HG03442 (cell line): Measurements from ENCODE around the gene ANKLE1.
A peak's percentile ranks its signal among the peaks of the same experiment; 100 is the strongest.

ENCODE experiments used
- ATAC-seq: cut with Tn5 transposase; IDR thresholded peaks from one replicate; pipeline ENCODE4 v1.9.1; 2021; ENCODE audit warnings: mild to moderate bottlenecking, moderate library complexity; ENCODE audit not compliant: unreplicated experiment

The ANKLE1 gene

GRCh38 chr19:17281391-17282304 lies at the start of gene ANKLE1:
ANKLE1 (plus strand) TSS chr19:17281901; CDS start chr19:17281921, 20 bp downstream.
- no peak for ATAC-seq

GRCh38 chr19:17232258-17232657 lies 49.4 kb upstream of the ANKLE1 start:
- ATAC-seq = no peak

- no peak for ATAC-seq
Observed at GRCh38 chr19:17234911-17235299, 46.8 kb upstream of the ANKLE1 start.

- peak; percentile 62 for ATAC-seq
Observed at GRCh38 chr19:17235300-17235970, 46.3 kb upstream of the ANKLE1 start.

GRCh38 chr19:17235971-17236777 lies 45.5 kb upstream of the ANKLE1 start:
- no peak for ATAC-seq

- no peak for ATAC-seq
Observed at GRCh38 chr19:17236811-17237543, 44.7 kb upstream of the ANKLE1 start.

GRCh38 chr19:17237747-17238706 lies 43.7 kb upstream of the ANKLE1 start:
- ATAC-seq = no peak

GRCh38 chr19:17240062-17240752 lies 41.5 kb upstream of the ANKLE1 start:
- ATAC-seq = no peak

GRCh38 chr19:17240826-17241399 lies 40.8 kb upstream of the ANKLE1 start:
- no peak for ATAC-seq

GRCh38 chr19:17242431-17243208 lies 39.1 kb upstream of the ANKLE1 start:
- ATAC-seq = no peak

- ATAC-seq = no peak
Observed at GRCh38 chr19:17243211-17243829, 38.4 kb upstream of the ANKLE1 start.

- ATAC-seq = no peak
Observed at GRCh38 chr19:17243830-17244617, 37.7 kb upstream of the ANKLE1 start.

- ATAC-seq = peak; percentile 17
Observed at GRCh38 chr19:17244618-17245534, 36.8 kb upstream of the ANKLE1 start.

GRCh38 chr19:17245535-17245984 lies 36.1 kb upstream of the ANKLE1 start, which contains the start of gene NR2F6:
NR2F6 (minus strand) TSS chr19:17245919; CDS start chr19:17245220, 699 bp downstream.
- no peak for ATAC-seq
